Transverse colon (tissue), 4 donors: ENCODE results near the gene ZDHHC7.

Source experiments
- EP300 ChIP-seq: sonication (generic); formaldehyde crosslinking; IDR thresholded peaks from one replicate; pipeline ENCODE4 v1.6.1; 2017; ENCODE audit warnings: antibody characterized with exemption, low read depth
- POLR2A ChIP-seq: fragments of 450-650 bp; IDR thresholded peaks from one replicate; pipeline ENCODE4 v1.6.1; 2016; ENCODE audit warnings: antibody characterized with exemption, mild to moderate bottlenecking, moderate library complexity
- POLR2AphosphoS5 ChIP-seq, 3 donors: sonication (generic); formaldehyde crosslinking; IDR thresholded peaks; one replicate each; pipeline ENCODE4 v1.6.1; 2016; ENCODE audit warnings: antibody characterized with exemption in 3 of 3
- TF ChIP-seq, protein P1 (sequence below), 5 experiments: fragments of 200-600 bp in 3 of 5; fragments of 450-650 bp in 2 of 5; sonication (generic) in 3 of 5; IDR thresholded peaks; 1 replicate in 2 of 5; 2 replicates in 3 of 5; pipeline ENCODE4 v1.5.1; 2016 to 2017; ENCODE audit warnings: antibody characterized with exemption in 5 of 5, inconsistent platforms in 3 of 5, mild to moderate bottlenecking in 2 of 5, moderate library complexity in 1 of 5

DNA sequence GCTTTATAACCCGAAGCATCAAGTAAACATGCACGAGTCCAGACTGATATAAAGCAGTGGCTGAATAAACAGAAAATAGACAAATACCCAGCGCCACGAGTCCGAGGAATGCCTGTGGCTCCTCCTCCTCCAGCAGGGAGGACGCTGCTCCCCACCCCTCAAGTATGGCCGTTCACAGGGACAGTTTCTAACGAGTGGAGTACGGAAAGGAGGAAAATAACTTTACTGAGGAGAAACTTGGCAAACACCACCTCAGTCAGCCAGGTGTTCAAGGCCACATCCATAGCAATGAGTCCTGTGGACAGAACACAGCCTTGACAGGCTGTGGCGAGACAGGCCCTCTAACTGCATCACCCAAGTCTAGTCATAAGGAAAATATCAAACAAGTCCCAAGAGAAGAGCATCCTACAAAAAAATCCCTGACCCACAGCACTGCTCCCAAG, 9.2 kb downstream of the ZDHHC7 start:
- TF ChIP-seq, protein P1, sequence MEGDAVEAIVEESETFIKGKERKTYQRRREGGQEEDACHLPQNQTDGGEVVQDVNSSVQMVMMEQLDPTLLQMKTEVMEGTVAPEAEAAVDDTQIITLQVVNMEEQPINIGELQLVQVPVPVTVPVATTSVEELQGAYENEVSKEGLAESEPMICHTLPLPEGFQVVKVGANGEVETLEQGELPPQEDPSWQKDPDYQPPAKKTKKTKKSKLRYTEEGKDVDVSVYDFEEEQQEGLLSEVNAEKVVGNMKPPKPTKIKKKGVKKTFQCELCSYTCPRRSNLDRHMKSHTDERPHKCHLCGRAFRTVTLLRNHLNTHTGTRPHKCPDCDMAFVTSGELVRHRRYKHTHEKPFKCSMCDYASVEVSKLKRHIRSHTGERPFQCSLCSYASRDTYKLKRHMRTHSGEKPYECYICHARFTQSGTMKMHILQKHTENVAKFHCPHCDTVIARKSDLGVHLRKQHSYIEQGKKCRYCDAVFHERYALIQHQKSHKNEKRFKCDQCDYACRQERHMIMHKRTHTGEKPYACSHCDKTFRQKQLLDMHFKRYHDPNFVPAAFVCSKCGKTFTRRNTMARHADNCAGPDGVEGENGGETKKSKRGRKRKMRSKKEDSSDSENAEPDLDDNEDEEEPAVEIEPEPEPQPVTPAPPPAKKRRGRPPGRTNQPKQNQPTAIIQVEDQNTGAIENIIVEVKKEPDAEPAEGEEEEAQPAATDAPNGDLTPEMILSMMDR (IDR thresholded peaks at IDR 0.05), result no peak
- TF ChIP-seq POLR2A (no peak), EP300 (no peak), POLR2AphosphoS5 (IDR thresholded peaks at IDR 0.05) (no peak)
